Glutamatergic neuron (in vitro differentiated cells): Measurements from ENCODE around the gene PMF1. TPM values are rescaled to one million over a fixed set of nuclear protein-coding genes. Genes with fewer than 3 reads are reported as not detected.
A peak's percentile ranks its signal among the peaks of the same experiment; 100 is the strongest.

Experiments used
- DNase-seq: peaks from one replicate; pipeline ENCODE4 v3.0.0; 2022
- H3K27ac Mint-ChIP-seq: one replicate; pipeline ENCODE4 v1.8.0; 2020; ENCODE audit warnings: mild to moderate bottlenecking, mixed read lengths, inconsistent platforms; ENCODE audit not compliant: unreplicated experiment
- H3K27me3 Mint-ChIP-seq: one replicate; pipeline ENCODE4 v1.8.0; 2020; ENCODE audit warnings: mild to moderate bottlenecking, moderate library complexity, mixed read lengths, inconsistent platforms; ENCODE audit not compliant: unreplicated experiment
- H3K36me3 Mint-ChIP-seq: one replicate; pipeline ENCODE4 v1.8.0; 2020; ENCODE audit warnings: mild to moderate bottlenecking, mixed read lengths, inconsistent platforms; ENCODE audit not compliant: unreplicated experiment
- H3K4me1 Mint-ChIP-seq: one replicate; pipeline ENCODE4 v1.8.0; 2020; ENCODE audit warnings: mild to moderate bottlenecking, low read depth, mixed read lengths, inconsistent platforms; ENCODE audit not compliant: unreplicated experiment
- H3K4me3 Mint-ChIP-seq: one replicate; pipeline ENCODE4 v1.8.0; 2020; ENCODE audit warnings: mild to moderate bottlenecking, mixed read lengths, inconsistent platforms; ENCODE audit not compliant: unreplicated experiment
- H3K9me3 Mint-ChIP-seq: one replicate; pipeline ENCODE4 v1.8.0; 2020; ENCODE audit warnings: mild to moderate bottlenecking, moderate library complexity, mixed read lengths, inconsistent platforms; ENCODE audit not compliant: unreplicated experiment
- CTCF ChIP-seq: fragments of 200-600 bp; sonication (generic); IDR thresholded peaks from one replicate; pipeline ENCODE4 v1.5.0; 2021; ENCODE audit not compliant: partially characterized antibody, unreplicated experiment
- total RNA-seq: library from RNA; stranded (reverse); fragmentation: NEBNext Ultra II Directional; extraction: Animal tissue kit (Norgen Biotek cat#: 25700); gene quantifications from one replicate; pipeline ENCODE4 v1.2.1, GENCODE V29; 2021; ENCODE audit not compliant: unreplicated experiment

The PMF1 gene
- total RNA-seq, 1 donor from 2014 or later = 31.6 TPM

- H3K4me1 Mint-ChIP-seq = peaks cover 8% of the 10 kb centered on the region
- no peak for DNase-seq
- H3K27ac Mint-ChIP-seq = peak overlapping the region; percentile 14
- no peak for TF ChIP-seq CTCF
- H3K36me3 Mint-ChIP-seq = peaks cover 5% of the 10 kb centered on the region
- peaks cover 2% of the 10 kb centered on the region for H3K27me3 Mint-ChIP-seq
- H3K9me3 Mint-ChIP-seq = peaks cover 6% of the 10 kb centered on the region
- no peak overlapping the region for H3K4me3 Mint-ChIP-seq
These were observed 12.8 kb downstream of the PMF1 start for GRCh38 chr1:156225677-156226014.

GRCh38 chr1:156226116-156226538 is 13.3 kb downstream of the PMF1 start:
- no peak for TF ChIP-seq CTCF
- H3K4me3 Mint-ChIP-seq = no peak overlapping the region
- DNase-seq = no peak
- peaks cover 8% of the 10 kb centered on the region for H3K4me1 Mint-ChIP-seq
- peaks cover 5% of the 10 kb centered on the region for H3K9me3 Mint-ChIP-seq
- no peak overlapping the region for H3K27ac Mint-ChIP-seq
- peaks cover 2% of the 10 kb centered on the region for H3K27me3 Mint-ChIP-seq
- H3K36me3 Mint-ChIP-seq = peaks cover 2% of the 10 kb centered on the region

GRCh38 chr1:156226782-156227181 is 14.0 kb downstream of the PMF1 start:
- TF ChIP-seq CTCF = no peak
- peaks cover 2% of the 10 kb centered on the region for H3K9me3 Mint-ChIP-seq
- no peaks in the 10 kb centered on the region for H3K36me3 Mint-ChIP-seq

GRCh38 chr1:156228501-156228900 is 15.7 kb downstream of the PMF1 start:
- Mint-ChIP-seq H3K36me3 (no peaks in the 10 kb centered on the region), H3K4me1 (peaks cover 13% of the 10 kb centered on the region), H3K4me3 (no peak overlapping the region), H3K27me3 (peaks cover 2% of the 10 kb centered on the region), H3K9me3 (peaks cover 2% of the 10 kb centered on the region), H3K27ac (no peak overlapping the region)
- TF ChIP-seq CTCF = no peak
- no peak for DNase-seq

More at GRCh38 chr1:156226782-156227181, 14.0 kb downstream of the PMF1 start:
- no peak for DNase-seq
- peaks cover 10% of the 10 kb centered on the region for H3K4me1 Mint-ChIP-seq
- no peak overlapping the region for H3K4me3 Mint-ChIP-seq
- H3K27me3 Mint-ChIP-seq = peaks cover 2% of the 10 kb centered on the region
- H3K27ac Mint-ChIP-seq = no peak overlapping the region

- Mint-ChIP-seq H3K4me1 (peaks cover 10% of the 10 kb centered on the region), H3K36me3 (no peaks in the 10 kb centered on the region), H3K27ac (peak overlapping the region; percentile 34), H3K27me3 (peaks cover 2% of the 10 kb centered on the region), H3K4me3 (no peak overlapping the region), H3K9me3 (peaks cover 4% of the 10 kb centered on the region)
- no peak for TF ChIP-seq CTCF
- DNase-seq = no peak
These were observed 17.1 kb downstream of the PMF1 start for GRCh38 chr1:156229809-156230472.
